EL (cell line): ENCODE measurements around the gene HERC2.
A peak's percentile ranks its signal among the peaks of the same experiment; 100 is the strongest.
"Not testable (repeated sequence)": the region's sequence is repeated elsewhere in the genome, so short reads cannot be mapped to it uniquely, and the experiment has no call there.

ENCODE experiments used
- DNase-seq: peaks from one replicate; pipeline ENCODE4 v3.0.0-alpha.2; 2016

The HERC2 gene

DNA sequence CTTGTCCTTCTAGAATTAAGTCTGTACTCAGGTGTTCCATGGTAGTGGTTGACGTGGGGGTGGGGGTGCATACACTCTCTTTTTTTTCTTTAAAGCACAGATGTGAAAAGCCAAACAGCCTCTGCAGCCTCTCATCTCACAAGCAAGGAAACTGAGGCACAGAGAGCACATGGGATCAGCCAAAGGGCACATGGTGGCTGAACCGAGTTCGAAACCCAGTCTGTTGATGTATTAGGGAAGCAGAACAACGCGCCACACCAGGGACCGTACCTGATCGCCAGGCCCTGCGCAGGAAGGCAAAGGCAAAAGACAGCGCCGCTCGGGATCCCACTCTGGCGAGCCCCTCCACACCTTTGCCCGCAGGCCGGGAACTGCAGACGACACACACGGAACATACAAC, 47.3 kb downstream of the HERC2 start:
- no peak for DNase-seq

DNA sequence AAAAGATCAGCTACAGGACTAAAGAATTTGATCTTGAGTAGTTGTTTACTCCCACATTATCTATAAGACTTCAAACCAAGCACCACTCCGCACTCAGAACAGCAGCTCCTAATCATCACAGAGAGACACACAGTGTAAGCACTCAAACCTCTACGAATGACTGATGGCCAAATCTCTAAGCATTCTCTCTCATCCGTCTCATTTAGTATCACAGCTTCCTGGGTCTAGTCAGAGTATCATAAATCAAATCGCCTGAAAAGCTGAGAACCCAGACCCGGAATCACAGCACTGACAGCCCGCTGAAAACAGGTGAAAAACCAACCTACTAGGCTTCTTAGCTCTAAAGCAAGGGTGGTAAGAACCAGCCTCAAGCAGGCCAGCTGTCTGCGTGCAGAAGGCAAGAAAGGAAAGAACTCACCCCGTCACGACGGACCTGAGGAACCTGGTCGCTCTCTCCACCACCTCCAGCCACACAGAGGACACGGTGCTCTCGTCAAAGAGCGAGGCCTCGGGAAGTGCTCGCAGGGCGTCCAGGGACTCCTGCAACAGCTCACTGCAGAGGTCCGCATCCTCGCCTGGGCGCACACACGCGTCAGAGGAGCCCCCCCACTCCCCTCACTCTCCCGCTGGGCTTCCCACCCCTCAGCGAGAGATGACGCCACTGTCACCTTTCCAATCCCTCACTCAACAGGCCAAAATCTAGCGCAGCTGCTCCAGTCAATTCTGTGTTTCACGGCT, 47.9 kb downstream of the HERC2 start:
- DNase-seq = no peak

DNA sequence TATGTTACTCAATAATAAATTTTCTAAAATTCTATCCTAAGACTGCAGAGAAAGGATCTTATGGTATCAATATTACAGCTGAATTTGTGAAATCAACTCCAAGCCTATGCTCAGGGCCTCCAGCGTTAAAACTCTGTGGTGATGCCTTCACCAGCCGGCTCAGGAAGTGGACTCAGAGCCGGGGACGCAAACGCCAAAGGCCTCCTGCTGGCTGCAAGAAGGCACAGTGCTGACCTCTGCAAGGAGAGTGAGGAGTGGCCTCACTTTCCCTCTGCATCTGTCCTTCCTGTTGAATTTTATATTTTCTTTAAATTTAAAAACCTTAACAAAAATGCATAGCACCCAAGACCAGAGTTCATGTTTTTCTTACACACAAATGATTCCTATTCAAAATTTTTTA, 48.5 kb downstream of the HERC2 start:
- DNase-seq = no peak

DNA sequence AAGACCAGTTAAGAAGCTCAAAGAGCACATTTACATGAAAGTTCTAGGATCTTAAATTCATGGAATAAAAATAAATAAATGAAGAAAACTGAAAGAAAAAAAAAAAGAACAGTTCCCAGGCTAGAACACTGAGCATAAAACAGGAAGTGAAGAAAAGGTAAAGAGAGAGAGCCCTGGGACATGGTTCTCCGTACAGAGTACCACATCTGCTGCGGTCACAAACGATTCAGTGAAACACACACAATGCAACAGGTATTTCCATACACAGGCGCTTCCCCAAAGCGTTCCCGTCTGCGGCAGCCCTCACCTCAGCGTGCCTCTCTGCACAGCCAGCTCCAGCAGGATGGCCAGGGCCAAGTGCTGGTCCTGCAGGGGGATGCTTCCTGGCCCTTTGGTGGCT, 49.4 kb downstream of the HERC2 start:
- no peak for DNase-seq

DNA sequence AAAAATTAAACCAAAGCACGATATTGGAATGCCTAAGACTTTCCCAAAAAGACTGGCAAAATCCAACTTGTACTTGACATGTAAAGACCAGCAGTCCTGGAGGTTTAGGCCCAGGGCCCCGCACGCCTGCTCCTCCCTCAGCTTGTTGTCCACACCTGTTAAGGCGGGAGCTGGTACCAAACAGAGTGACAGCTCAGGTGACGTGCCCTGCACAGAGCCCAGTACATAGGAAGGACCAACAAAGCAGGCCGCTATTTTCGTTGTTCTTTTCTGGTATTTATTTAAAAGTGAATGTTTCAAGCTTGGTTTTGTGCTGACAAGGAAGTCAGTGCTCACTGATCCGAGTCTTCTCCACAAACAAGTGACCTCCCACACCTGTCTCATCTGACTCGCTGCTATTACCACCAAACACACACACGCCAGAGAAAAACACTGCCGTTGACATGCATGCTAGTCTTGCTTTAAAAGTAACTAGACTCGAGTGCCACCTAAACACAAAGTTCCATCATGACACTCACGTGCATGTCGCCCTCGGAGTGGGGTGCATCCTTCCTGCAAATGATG, 50.2 kb downstream of the HERC2 start:
- no peak for DNase-seq

DNA sequence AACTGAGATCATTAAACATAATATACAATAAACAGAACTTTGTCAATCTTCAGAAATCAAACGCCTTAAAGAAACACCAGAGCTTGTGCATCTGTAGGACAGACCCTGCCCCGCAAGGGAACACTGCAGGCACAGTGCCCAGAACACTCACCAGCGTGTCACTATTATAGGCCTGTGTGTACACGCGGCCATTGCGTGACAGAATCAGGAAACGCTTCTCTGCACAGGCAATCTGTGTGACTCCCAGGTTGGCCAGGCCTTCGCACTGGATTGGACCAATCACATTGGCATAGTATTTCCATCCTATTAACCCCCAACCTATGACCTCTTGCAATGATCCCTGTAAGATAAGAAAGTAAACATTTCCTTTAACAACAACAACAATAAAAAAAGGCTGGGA, 52.9 kb downstream of the HERC2 start:
- DNase-seq = no peak

DNA sequence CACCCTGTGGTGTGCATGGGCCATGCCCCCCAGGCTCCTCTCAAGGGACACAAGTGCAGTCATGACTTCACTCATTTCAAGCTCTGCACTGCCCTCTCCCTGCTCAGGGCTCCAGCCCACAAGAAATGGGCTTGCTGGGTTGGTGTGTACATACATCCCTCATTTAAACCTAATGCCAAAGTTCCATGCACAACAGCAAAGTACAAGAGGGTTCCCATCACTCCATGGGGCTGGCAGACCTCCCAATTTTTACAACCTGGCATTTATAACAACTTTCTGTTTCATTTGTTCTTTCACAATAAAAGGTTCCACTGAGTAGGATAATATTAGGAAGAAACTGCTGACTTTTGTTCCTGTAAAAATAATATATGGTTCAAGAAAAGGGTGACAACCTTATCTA, 54.3 kb downstream of the HERC2 start:
- DNase-seq = no peak

DNA sequence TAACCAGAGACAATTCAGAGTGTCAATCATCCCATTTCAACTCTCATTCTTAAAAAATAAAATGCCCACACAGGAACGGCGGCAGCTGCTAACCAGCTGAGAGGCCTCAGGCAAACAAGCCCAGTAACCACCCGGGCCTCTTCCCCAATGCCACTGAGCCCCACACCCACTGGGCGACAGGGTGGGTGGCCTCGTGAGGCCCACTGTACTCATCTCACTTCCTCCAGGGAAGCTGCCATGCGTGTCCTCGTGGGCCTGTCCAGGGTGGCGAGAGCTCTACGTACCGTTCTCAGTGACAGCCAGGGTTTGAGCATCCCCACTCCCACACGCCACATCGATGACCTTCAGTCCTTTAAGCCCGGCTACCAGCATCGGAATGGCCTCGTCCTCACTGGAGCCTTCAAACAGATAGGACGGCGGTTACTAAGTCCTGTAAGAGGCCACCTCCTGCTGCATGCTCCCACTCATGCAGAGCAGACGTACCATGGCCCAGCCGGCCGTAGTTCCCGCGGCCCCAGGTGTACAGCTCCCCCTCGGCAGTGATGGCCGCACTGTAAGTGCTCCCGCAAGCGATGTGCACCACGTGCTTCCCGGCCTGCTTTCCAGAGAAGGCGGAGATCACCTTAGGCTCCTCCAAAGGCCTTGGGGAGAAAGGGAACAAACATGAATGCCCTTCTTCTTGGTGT, 56.5 kb downstream of the HERC2 start:
- DNase-seq = no peak

DNA sequence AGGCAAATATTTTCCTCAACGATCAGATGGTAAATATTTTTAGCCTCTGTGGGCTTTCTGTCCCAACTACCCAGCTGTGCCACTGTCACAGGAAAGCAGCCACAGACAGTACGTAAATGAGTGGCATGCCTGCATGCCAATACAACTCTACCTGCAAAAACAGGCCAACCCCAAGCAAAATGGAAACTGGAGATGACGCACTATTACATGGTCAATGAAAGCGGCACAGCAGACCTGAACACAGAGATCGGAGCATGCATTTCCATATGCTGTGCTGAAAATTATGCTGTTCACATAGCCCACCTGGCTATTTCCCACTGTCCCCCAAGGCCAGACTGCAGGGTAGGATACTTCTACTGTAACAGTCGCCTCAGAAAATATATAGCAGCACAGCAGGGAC, 57.8 kb downstream of the HERC2 start:
- no peak for DNase-seq

DNA sequence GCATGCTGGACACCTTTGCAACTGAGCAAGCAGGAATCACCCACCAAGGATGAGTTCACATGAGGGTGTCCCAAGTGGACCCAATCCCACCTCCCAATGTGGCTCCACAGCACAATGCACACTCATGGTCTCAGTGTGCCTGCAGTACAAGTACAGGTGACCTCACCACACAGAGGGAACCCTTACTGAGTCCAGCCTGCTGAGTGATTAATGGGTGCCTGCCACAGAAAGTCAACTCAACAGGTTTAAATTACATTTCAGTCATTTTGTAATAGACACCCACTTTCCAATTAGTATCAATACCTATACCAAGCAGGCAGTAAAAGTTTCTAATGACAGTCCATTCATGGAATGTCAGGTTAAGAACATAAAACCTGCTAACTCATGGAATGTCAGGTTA, 59.5 kb downstream of the HERC2 start:
- DNase-seq = no peak

DNA sequence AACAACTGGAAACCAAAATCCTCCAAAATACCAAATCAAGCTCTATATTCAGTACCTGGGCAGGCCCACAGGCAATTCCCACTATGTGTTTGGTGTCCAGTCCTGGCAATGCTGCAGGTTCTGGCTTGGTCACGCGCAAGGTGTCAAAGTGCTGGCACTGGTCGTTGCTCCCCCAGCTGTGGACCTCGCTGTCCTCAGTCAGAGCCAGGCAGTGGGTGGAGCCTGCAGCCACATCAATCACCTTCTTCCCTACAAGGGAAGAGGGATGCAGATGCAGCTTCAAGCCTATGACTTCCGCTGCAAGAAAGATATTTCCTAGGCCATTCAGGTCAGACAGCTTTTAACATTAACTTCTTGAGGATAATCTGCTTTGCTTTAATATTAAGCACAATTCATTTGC, 61.3 kb downstream of the HERC2 start:
- DNase-seq = no peak

DNA sequence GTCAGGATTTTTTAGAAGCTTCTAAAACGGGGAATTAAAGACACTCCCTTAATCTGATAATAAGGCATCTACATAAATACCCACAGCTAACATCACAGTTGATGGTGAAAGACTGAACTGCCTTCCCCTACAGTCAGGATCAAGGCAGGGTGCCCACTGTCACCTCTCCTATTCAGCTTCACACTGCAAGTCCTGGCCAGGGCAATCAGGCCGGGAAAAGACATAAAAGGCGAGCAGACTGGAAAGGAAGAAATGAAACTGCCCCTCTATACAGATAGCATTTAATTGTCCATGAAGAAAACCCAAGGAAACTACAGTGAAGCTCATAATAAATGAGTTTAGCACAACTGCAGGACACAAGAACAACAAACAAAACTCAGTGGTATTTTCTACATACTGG, 61.7 kb downstream of the HERC2 start:
- no peak for DNase-seq

DNA sequence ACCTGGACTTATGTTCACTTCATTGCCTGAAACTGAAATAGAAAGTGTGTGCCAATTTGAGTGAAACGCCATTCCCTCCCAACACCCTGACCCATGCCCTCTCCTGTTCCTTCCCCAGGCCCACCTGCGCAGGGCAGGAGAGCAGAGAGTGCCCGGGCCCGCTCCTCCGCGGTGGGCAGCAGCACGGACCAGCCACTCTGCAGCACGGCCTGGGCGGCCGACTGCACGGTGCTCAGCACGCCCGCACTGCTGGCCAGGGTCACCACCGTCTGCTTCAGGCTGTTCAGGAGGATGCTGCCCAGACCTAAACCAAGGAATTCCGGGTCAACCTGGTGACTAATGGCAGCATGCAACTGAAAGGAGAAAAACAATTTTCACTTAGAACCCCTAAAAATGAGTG, 66.0 kb downstream of the HERC2 start:
- no peak for DNase-seq

DNA sequence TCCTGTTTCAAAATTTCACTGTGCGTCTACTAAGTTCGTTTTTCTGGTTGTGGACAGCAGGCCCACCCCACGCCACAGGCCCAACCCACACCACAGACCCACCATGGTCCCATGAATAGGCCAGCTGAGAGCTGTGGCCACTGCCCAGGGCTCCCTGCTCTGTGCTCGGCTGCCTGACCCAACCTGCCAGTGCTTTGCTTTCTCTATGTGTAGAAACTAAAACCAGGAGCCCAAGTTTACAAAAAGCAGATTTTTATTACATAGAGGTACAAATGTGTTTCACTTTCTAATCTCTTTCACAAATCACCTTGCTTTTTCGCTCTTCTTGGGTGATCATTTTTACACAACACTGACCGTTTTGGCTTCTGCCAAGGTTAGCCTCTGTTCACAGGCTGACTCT, 69.1 kb downstream of the HERC2 start:
- DNase-seq = no peak

DNA sequence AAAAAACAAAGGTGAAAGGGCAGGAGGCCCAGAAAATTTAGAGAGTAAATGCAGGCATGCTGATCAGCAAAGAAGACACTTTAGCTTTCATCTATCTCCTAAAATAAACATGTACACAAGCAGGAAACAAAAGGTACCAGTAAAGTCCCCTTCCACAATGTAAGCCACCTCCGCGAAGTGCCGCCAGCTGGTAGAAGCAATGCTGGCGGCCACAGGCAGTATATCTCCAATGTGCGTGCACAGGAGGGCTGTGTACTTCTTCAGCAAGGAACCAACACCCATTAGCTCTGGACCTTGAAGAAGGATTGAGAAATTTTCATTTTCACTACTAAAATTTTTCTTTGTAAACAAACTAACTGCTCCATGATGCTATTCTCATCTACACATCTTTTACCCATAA, 75.4 kb downstream of the HERC2 start:
- DNase-seq = no peak

DNA sequence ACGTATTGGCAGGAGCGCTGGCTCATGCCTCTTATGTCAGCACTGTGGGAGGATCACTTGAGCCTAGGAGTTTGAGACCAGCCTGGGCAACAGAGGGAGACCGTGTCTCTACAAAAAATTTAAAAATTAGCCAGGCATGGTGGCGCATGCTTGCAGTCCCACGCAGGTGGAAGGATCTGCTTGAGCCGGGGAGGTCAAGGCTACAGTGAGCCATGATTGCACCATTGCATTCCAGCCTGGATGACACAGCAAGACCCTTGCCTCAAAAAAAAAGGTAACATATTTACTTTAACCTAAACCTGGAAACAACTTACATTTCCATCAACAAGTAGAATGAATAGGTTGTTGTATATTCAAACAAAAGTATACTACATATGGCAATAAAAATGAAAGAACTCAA, 78.1 kb downstream of the HERC2 start:
- DNase-seq = no peak

DNA sequence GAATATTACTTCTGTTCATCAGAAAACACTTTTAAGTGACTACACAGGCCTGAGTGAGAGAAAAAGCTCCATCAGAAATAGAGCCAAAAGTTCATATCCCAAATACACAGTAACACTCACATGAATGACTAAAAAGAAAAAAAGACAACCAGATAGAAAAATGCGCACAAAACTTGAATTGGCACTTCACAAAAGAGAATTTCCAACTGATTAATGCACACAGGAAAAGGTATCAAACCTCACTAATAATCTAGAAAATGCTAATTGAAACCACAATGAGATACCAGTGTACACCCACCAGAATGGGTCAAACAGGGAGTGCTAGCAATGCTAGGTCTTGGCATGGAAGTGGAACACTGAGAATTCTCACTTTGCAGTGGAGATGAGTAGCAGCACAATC, 78.6 kb downstream of the HERC2 start:
- no peak for DNase-seq

DNA sequence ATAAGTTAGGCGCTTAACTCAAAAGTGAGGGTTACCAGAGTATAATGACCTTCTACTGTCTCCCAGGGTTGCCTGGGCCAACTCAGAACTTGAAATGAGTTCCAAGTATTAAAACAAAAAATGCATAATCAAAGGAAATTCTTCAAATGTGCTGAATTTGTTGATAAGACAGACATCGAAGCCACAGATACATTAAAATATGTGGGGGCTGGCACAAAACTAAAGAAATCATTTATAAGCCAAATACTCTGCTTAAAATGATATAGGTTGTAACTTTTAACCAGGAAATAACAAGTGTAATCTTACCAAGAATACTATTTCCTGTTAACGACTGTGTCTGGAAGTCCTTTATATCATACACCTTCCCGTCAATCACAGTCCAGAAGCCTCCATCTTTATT, 83.7 kb downstream of the HERC2 start:
- DNase-seq = not testable (repeated sequence)

DNA sequence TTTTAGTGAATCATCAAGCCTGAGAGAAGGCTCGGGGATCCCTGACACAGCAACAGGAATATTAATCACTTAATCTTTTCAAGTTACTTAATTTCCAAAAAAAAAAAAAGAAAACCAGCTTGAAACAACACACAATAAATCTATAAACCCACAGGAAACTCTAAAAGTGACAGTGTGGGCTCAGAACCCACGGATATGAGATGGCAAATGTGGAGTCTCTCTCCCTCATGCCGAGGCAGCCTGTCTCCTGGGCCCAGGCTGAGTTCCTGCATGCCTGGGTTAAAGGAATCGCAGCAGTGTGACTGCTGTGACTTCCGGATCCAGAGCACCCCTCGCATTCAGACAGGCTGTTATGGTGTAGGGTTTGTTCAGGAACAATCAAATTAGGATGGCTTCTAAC, 90.2 kb downstream of the HERC2 start:
- not testable (repeated sequence) for DNase-seq

DNA sequence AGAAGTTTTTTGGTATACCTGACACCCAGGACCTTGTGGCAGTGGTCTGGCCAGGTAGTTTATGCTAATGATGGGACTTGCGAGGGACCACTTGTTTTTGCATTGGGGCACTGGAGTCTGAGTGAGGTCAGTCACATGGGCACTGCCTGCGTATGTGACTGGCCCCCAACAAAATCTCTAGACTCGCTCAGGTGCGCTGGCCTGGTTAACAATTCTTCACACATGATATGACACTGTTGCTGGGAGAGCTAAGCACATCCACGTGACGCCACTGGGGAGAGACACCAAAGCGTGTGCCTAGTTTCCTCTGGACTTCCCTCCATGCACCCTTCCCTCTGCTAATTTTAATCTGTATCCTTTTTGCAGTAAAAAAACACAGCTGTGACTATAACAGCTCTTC, 90.6 kb downstream of the HERC2 start:
- not testable (repeated sequence) for DNase-seq

DNA sequence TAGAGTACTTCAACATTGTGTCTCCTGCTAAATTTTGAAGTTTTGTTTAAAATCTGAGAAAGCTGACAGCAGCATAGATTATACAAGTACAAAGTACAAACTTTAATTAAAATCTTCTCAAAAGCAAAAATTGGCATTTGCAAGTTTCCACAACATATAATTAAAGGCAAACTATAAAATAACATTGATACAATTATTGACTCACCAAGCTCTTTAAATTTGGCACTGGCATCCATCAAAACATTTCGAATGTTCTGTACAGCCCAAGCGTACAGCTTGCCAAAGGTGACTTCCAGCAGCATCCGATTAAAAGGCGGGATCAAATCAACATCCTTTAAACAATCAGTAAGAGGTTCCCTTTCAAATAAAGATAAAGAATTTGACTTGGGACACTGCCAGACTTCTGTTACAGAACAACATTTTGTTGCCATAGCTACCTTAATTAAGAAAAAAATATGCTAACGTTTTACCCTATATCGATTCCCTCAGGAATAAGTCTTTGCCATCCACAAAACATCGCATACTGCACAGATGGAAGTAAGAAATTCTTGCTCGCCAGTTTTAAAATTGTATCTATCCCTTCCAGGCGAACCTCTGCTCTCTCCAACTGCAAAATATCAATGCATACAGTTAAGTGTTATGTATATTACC, 92.9 kb downstream of the HERC2 start:
- DNase-seq = not testable (repeated sequence)

DNA sequence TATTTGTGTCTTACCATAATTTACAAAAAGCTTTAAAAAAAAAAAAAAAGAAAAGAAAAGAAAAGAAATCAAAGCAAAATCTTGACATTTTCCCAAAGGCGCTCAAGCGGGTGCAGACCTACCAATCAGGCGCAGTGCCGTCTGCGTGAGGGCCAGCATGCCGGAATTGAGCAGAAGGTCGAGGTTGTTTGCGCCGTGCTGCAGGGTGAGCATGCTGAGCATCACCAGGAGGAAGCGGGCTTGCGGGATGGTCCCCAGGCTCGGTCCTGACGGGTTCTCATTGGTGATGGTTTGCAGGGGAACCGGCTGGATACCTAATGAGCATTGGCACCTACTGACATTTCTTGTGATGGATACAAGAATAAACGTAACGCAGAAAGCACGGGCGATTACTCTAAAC, 93.9 kb downstream of the HERC2 start:
- DNase-seq = no peak

DNA sequence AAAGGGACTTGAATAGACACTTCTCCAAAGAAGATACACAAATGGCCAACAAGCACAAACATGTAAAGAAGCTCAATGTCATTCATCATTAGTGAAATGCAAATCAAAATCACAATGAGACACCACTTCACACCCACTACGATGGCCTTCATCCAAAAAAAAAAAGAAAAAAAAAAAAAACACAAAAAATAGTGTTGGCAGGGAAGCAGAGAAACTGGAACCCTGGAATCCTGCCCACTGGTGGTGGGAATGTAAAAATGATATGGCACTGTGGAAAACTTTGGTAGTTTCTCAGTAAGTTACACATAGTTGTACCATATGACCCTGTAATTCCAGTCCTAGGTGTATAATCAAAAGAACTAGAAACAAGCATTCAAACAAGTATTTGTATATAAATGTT, 94.7 kb downstream of the HERC2 start:
- peak; percentile 34 for DNase-seq

DNA sequence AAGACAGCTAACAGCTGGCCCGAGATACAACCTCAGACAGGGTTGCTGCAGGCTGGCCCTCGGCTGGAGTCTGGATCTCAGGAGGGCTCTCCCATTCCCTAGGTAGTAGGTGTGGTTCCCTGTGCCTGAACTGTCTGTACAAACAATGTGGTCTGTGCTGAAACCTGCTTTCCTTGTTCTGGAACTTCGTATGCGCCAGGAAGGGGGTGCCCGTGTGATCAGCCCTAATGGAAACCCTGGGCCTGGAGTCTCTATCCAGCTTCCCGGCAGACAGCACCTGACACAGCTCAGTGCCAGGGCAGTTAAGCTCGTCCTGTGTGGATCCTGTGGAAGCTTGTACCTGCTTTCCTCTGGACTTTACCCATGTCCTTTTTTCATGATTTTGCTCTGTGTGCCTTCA, 99.4 kb downstream of the HERC2 start:
- DNase-seq = not testable (repeated sequence)
